ENCODE results near the gene LAMTOR4.

Gene LAMTOR4

GRCh38 chr7:100148559-100149328 lies at the start of gene LAMTOR4:
Gene LAMTOR4 (plus strand): TSS chr7:100148918. CDS start chr7:100148973, 55 bp downstream.
- DNase-seq (ENCODE audit: low read depth in 3 of 3) = peak; percentile 95 to 98 (median 97)

GRCh38 chr7:100099452-100099851 lies 49.3 kb upstream of the LAMTOR4 start:
- no peak for DNase-seq (ENCODE audit: low read depth in 3 of 3)

GRCh38 chr7:100100420-100101015 lies 48.2 kb upstream of the LAMTOR4 start:
- peak; percentile 75 to 83 (median 77) for DNase-seq (ENCODE audit: low read depth in 3 of 3)

- peak; percentile 96 to 98 (median 97) for DNase-seq (ENCODE audit: low read depth in 3 of 3)
Observed at GRCh38 chr7:100101016-100101862, 47.5 kb upstream of the LAMTOR4 start, which contains the start of the genes AP4M1 and MCM7. Gene AP4M1 (plus strand): TSS chr7:100101643. CDS start chr7:100101715, 72 bp downstream. Gene MCM7 (minus strand): TSS chr7:100101397. CDS start chr7:100101294, 103 bp downstream.

GRCh38 chr7:100102950-100103840 lies 45.5 kb upstream of the LAMTOR4 start:
- no peak for DNase-seq (ENCODE audit: low read depth in 3 of 3)

GRCh38 chr7:100105534-100105933 lies 43.2 kb upstream of the LAMTOR4 start:
- no peak for DNase-seq (ENCODE audit: low read depth in 3 of 3)

- DNase-seq (ENCODE audit: low read depth in 3 of 3) = no peak
Observed at GRCh38 chr7:100106633-100107032, 42.1 kb upstream of the LAMTOR4 start.

GRCh38 chr7:100107125-100107737 lies 41.5 kb upstream of the LAMTOR4 start:
- no peak for DNase-seq (ENCODE audit: low read depth in 3 of 3)

GRCh38 chr7:100107890-100108289 lies 40.8 kb upstream of the LAMTOR4 start:
- DNase-seq (ENCODE audit: low read depth in 3 of 3) = no peak

GRCh38 chr7:100109521-100110163 lies 39.1 kb upstream of the LAMTOR4 start:
- no peak for DNase-seq (ENCODE audit: low read depth in 3 of 3)

- no peak for DNase-seq (ENCODE audit: low read depth in 3 of 3)
Observed at GRCh38 chr7:100111156-100111555, 37.6 kb upstream of the LAMTOR4 start.

GRCh38 chr7:100111914-100112313 lies 36.8 kb upstream of the LAMTOR4 start:
- no peak for DNase-seq (ENCODE audit: low read depth in 3 of 3)

GRCh38 chr7:100115026-100115425 lies 33.7 kb upstream of the LAMTOR4 start:
- DNase-seq (ENCODE audit: low read depth in 3 of 3) = no peak

GRCh38 chr7:100118388-100119071 lies 30.2 kb upstream of the LAMTOR4 start:
- DNase-seq (ENCODE audit: low read depth in 3 of 3) = no peak

GRCh38 chr7:100119072-100119969 lies 29.4 kb upstream of the LAMTOR4 start, which contains the start of the genes CNPY4 and TAF6:
Gene CNPY4 (plus strand): TSS chr7:100119634. CDS start chr7:100119745, 111 bp downstream.
Gene TAF6 (minus strand): TSS chr7:100119358. CDS start chr7:100114209, 5,149 bp downstream.
- peak; percentile 89 to 91 (median 90) for DNase-seq (ENCODE audit: low read depth in 3 of 3)

GRCh38 chr7:100119970-100120732 lies 28.6 kb upstream of the LAMTOR4 start:
- peak in 2 of 3 donors; percentile 56 to 60 for DNase-seq (ENCODE audit: low read depth in 3 of 3)

GRCh38 chr7:100120733-100121036 lies 28.0 kb upstream of the LAMTOR4 start:
- DNase-seq (ENCODE audit: low read depth in 3 of 3) = no peak

GRCh38 chr7:100122067-100122466 lies 26.7 kb upstream of the LAMTOR4 start:
- DNase-seq (ENCODE audit: low read depth in 3 of 3) = no peak

Measured in stimulated activated CD4-positive, alpha-beta T cell treated with anti-CD3 and anti-CD28 coated beads, TNF-alpha, amount 100 ng/mL, for 48 hours (primary cell).